ENCODE measurements around the gene MARS1.

- TF ChIP-seq POLR2A (IDR thresholded peaks at IDR 0.05; ENCODE audit: low read length) = no peak
- no peak for TF ChIP-seq GATA1 (IDR thresholded peaks at IDR 0.05; ENCODE audit: low read depth, low read length)
Measured at GRCh38 chr12:57469296-57470164, 18.3 kb upstream of the MARS1 start.

Measured in erythroblast (primary cell).